Gastrocnemius medialis (tissue), 4 donors: Measurements from ENCODE around the gene SAA1. TPM values are rescaled to one million over a fixed set of nuclear protein-coding genes. Genes with fewer than 3 reads are reported as not detected.
"Not testable (repeated sequence)": the region's sequence is repeated elsewhere in the genome, so short reads cannot be mapped to it uniquely, and the experiment has no call there.

Experiments used
- ATAC-seq, 2 donors: fragments of 150-250 bp; one replicate each; pipeline ENCODE4 v1.9.1; 2016
- DNase-seq, 2 donors: peaks; one replicate each; pipeline ENCODE4 v3.0.0-alpha.2; 2019
- H3K27ac ChIP-seq, 4 donors: fragments of 200-600 bp; sonication (generic); 1 replicate in 1 of 4; 2 replicates in 3 of 4; pipeline ENCODE4 v1.5.1; 2016 to 2018; ENCODE audit warnings: mild to moderate bottlenecking in 2 of 4, moderate library complexity in 1 of 4
- H3K27me3 ChIP-seq, 3 donors: fragments of 200-600 bp; sonication (generic) in 2 of 3; 1 replicate in 1 of 3; 2 replicates in 2 of 3; pipeline versions ENCODE4 v1.5.1 to v1.6.0; 2016 to 2019; ENCODE audit warnings: mild to moderate bottlenecking in 1 of 3, moderate library complexity in 1 of 3
- H3K36me3 ChIP-seq, 2 donors: fragments of 200-600 bp; sonication (generic) in 1 of 2; one replicate each; pipeline ENCODE4 v1.5.1; 2017 to 2018
- H3K4me1 ChIP-seq, 2 donors: fragments of 200-600 bp; sonication (generic) in 1 of 2; one replicate each; pipeline ENCODE4 v1.5.1; 2016 to 2017; ENCODE audit warnings: mild to moderate bottlenecking in 2 of 2
- H3K4me3 ChIP-seq, 4 donors: fragments of 200-600 bp; sonication (generic) in 3 of 4; 1 replicate in 1 of 4; 2 replicates in 3 of 4; pipeline ENCODE4 v1.5.1; 2016 to 2019; ENCODE audit warnings: mild to moderate bottlenecking in 2 of 4
- H3K9me3 ChIP-seq, 3 donors: fragments of 200-600 bp; sonication (generic) in 2 of 3; 1 replicate in 1 of 3; 2 replicates in 2 of 3; pipeline ENCODE4 v1.5.1; 2016 to 2019
- POLR2A ChIP-seq, 2 donors: fragments of 450-650 bp; IDR thresholded peaks; one replicate each; pipeline ENCODE4 v1.6.1; 2017; ENCODE audit warnings: antibody characterized with exemption in 2 of 2, mild to moderate bottlenecking in 2 of 2, moderate library complexity in 2 of 2
- in situ Hi-C, 4 donors: fragments of 200-750 bp; cut with MboI; loops; one replicate each; pipeline versions ENCODE4 v1.15.0 to v1.8.0; 2017; ENCODE audit warnings: low sequenced_read_pairs in 4 of 4
- intact Hi-C: fragments of 100-400 bp; cut with DNase I; formaldehyde crosslinking; loops from one replicate; pipeline ENCODE4 v1.15.1; 2023; ENCODE audit warnings: low total_unique reads
- total RNA-seq, 4 donors: library from RNA; depleted of rRNA; stranded (reverse); fragments of >200 nt; gene quantifications; one replicate each; pipeline versions ENCODE4 v1.1.0 to v1.2.3, GENCODE V29; 2016
- TF ChIP-seq, protein P1 (sequence below), 5 experiments: fragments of 450-650 bp in 3 of 5; fragments of 200-600 bp in 2 of 5; sonication (generic) in 2 of 5; IDR thresholded peaks in 4 of 5; conservative IDR thresholded peaks in 1 of 5; 1 replicate in 4 of 5; 2 replicates in 1 of 5; pipeline ENCODE4 v1.5.1; 2016 to 2019; ENCODE audit warnings: antibody characterized with exemption in 5 of 5, mild to moderate bottlenecking in 3 of 5, moderate library complexity in 3 of 5

Gene SAA1
- total RNA-seq, 4 donors from 2014 or later, result 5.7 to 145 (median 89.3) TPM

DNA sequence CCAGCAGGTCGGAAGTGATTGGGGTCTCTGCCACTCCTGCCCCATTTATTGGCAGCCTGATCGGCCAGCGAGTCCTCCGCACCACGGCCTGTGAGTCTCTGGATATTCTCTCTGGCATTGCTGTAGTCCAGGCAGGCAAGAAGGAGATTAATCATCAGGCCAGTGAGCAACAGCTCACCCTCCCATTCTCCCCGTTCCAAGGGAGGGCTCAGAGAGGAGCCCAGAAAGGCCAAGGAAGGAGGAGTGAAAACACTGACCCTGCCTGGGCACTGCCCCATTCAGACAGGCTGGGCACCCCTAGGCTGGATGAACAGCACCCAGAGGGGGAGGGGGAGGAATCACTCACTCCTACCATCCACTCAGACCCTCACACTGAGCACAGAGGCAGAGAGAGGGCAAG, 20.7 kb upstream of the SAA1 start:
- no peak for DNase-seq
- TF ChIP-seq, protein P1, sequence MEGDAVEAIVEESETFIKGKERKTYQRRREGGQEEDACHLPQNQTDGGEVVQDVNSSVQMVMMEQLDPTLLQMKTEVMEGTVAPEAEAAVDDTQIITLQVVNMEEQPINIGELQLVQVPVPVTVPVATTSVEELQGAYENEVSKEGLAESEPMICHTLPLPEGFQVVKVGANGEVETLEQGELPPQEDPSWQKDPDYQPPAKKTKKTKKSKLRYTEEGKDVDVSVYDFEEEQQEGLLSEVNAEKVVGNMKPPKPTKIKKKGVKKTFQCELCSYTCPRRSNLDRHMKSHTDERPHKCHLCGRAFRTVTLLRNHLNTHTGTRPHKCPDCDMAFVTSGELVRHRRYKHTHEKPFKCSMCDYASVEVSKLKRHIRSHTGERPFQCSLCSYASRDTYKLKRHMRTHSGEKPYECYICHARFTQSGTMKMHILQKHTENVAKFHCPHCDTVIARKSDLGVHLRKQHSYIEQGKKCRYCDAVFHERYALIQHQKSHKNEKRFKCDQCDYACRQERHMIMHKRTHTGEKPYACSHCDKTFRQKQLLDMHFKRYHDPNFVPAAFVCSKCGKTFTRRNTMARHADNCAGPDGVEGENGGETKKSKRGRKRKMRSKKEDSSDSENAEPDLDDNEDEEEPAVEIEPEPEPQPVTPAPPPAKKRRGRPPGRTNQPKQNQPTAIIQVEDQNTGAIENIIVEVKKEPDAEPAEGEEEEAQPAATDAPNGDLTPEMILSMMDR (IDR thresholded peaks at IDR 0.05 in 4 of 5, conservative IDR thresholded peaks at IDR 0.05 in 1 of 5), result no peak
- TF ChIP-seq POLR2A (IDR thresholded peaks at IDR 0.05), result no peak
- in situ Hi-C loops, result no loop called here
- H3K27ac ChIP-seq, result no peak overlapping the region
- no peaks in the 10 kb centered on the region for H3K4me1 ChIP-seq
- ATAC-seq, result no peak
- intact Hi-C loops, result no loop called here
- H3K9me3 ChIP-seq, result no peaks in the 10 kb centered on the region
- H3K27me3 ChIP-seq, result no peaks in the 10 kb centered on the region
- no peak overlapping the region for H3K4me3 ChIP-seq
- H3K36me3 ChIP-seq, result no peaks in the 10 kb centered on the region

DNA sequence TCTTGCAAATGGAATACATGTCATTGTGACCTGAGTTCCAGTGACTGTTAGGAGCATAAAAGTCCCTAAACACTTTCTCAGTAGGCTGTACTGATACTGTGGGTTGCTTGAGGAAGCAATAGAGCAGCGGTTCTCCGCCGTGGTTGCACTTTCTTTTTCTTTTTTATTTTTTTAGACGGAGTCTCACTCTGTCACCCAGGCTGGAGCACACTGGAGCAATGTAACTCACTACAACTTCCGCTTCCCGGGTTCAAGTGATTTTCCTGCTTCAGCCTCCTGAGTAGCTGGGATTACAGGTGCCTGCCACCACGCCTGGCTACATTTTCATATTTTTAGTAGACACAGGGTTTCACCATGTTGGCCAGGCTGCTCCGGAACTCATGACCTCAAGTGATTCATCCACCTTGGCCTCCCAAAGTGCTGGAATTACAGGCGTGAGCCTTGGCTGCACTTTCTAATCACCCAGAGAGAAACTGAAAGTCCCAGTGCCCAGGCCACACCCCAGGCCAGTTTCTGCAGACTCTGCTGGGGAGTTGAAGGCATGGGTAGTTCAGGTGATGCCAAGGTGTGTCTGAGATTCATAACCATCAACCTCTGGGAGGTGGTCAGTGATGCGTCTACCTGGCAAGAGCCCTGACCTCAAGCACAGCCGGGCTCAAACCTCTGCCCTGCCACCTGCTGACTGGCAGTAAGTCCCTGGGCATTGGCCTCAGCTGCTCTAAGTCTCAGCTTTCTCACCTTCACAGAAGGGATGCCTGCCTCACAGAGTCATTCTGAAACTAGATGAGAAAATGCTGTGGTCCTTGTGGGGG, 19.5 kb upstream of the SAA1 start:
- in situ Hi-C loops, H3K36me3 ChIP-seq, intact Hi-C loops, H3K4me3 ChIP-seq, H3K27ac ChIP-seq, H3K27me3 ChIP-seq, DNase-seq, H3K9me3 ChIP-seq, H3K4me1 ChIP-seq: not testable (repeated sequence)
- ATAC-seq, result peak in 1 of 2 donors; percentile 45

DNA sequence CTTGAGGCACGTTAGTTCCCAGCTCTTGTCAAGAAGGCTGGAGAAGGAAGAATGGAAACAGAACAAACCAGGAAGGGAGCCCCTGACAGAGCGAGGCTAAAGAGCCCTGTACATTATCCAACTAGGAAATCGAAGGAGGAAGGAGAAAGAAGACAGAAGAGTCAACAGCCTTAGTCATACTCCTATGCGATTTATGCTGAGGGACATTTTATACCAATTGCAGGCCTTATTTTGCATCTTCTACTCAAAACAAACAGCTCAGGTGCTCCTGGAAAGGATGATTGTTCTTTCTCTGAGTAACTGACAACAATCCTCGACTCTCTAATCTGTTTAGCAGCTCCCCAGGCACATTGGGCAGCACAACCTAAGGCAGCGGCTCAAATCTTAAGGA, 18.9 kb upstream of the SAA1 start:
- H3K27me3 ChIP-seq, H3K4me3 ChIP-seq, H3K9me3 ChIP-seq, H3K4me1 ChIP-seq, DNase-seq, in situ Hi-C loops, H3K36me3 ChIP-seq, intact Hi-C loops, ATAC-seq, H3K27ac ChIP-seq: not testable (repeated sequence)

DNA sequence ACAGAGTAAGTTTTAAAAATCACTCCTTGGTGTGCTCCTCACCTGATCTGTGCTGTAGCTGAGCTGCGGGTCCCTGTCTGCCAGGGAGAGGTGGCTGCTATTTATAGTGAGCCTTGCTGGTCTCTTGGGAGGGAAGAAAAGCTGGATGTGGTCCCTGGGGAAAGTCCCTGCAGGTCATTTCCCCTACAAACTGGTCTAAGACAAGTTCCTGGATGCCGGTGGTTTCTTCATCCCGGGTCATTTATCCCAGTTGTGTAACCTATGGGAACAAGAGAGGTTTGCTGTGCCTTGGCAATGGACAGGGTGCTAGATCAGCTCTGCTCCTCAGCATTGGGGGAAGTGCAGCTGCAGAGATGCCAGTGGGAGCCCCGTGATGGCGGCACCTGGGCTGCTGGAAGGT, 17.5 kb upstream of the SAA1 start, which contains the start of gene SAA2:
TSS of gene SAA2 (minus strand) at position 108 of the 400 bp plus-strand sequence. CDS start 657 bp downstream, outside the sequence.
- Histone ChIP-seq H3K4me1 (no peaks in the 10 kb centered on the region), H3K27me3 (no peaks in the 10 kb centered on the region), H3K36me3 (no peaks in the 10 kb centered on the region), H3K9me3 (no peaks in the 10 kb centered on the region), H3K4me3 (no peak within 1 kb of the TSS), H3K27ac (peak within 1 kb of the TSS in 1 of 4 donors; percentile 41)
- intact Hi-C loops (no loop called here), in situ Hi-C loops (no loop called here)
- peak in 1 of 2 donors; percentile 81 for DNase-seq
- peak; percentile 42 to 92 for ATAC-seq
- no peak for TF ChIP-seq POLR2A (IDR thresholded peaks at IDR 0.05)
- TF ChIP-seq, protein P1 (IDR thresholded peaks at IDR 0.05 in 4 of 5, conservative IDR thresholded peaks at IDR 0.05 in 1 of 5), result no peak

DNA sequence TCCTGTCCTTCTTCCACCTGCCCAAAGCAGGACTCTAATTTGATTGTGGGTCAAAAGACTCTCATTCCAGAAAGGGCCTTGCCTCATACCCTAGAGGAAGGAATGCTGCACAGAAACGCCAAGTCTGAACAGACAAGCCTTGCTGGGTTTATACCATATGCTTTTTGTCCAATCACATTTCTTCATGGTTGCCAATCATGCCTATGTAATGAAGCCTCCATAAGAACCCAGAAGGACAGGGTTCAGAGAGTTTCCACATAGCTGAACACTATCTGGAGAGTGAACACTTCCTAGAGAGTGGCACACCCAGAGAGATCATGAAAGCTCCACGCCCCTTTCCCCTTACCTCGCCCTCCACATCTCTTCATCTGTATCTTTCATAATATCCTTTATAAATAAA, 12.8 kb upstream of the SAA1 start:
- in situ Hi-C loops, result no loop called here
- H3K27me3 ChIP-seq, result no peaks in the 10 kb centered on the region
- no peak overlapping the region for H3K27ac ChIP-seq
- H3K9me3 ChIP-seq, result no peaks in the 10 kb centered on the region
- no peaks in the 10 kb centered on the region for H3K4me1 ChIP-seq
- DNase-seq (no peak), ATAC-seq (no peak)
- no peak overlapping the region for H3K4me3 ChIP-seq
- intact Hi-C loops, result no loop called here
- no peaks in the 10 kb centered on the region for H3K36me3 ChIP-seq
- TF ChIP-seq, protein P1 (IDR thresholded peaks at IDR 0.05 in 4 of 5, conservative IDR thresholded peaks at IDR 0.05 in 1 of 5), result no peak
- no peak for TF ChIP-seq POLR2A (IDR thresholded peaks at IDR 0.05)
